AG09319 (cell line): Measurements from ENCODE around the gene CASTOR1.

Experiments
- DNase-seq: peaks from one replicate; pipeline ENCODE4 v3.0.0-alpha.2; 2010; ENCODE audit warnings: low read depth; ENCODE audit errors: extremely low read depth
- CTCF ChIP-seq: IDR thresholded peaks from 2 replicates; pipeline ENCODE4 v1.5.1; 2011; ENCODE audit warnings: low read depth, mild to moderate bottlenecking, inconsistent platforms, low read length, moderate library complexity

The CASTOR1 gene

GRCh38 chr22:30325724-30326254 is 36.5 kb upstream of the CASTOR1 start:
- DNase-seq = no peak
- TF ChIP-seq CTCF = no peak

GRCh38 chr22:30325065-30325720 is 35.9 kb upstream of the CASTOR1 start:
- no peak for TF ChIP-seq CTCF
- no peak for DNase-seq

GRCh38 chr22:30324014-30324730 is 34.9 kb upstream of the CASTOR1 start:
- no peak for DNase-seq
- no peak for TF ChIP-seq CTCF

GRCh38 chr22:30323246-30323645 is 33.9 kb upstream of the CASTOR1 start:
- no peak for TF ChIP-seq CTCF

GRCh38 chr22:30321461-30321860 is 32.2 kb upstream of the CASTOR1 start:
- no peak for DNase-seq

More at GRCh38 chr22:30323246-30323645, 33.9 kb upstream of the CASTOR1 start:
- no peak for DNase-seq

GRCh38 chr22:30320021-30320556 is 30.8 kb upstream of the CASTOR1 start:
- no peak for TF ChIP-seq CTCF
- DNase-seq = no peak

More at GRCh38 chr22:30321461-30321860, 32.2 kb upstream of the CASTOR1 start:
- TF ChIP-seq CTCF = no peak
